PFSK-1 (cell line): Measurements from ENCODE around the gene SURF1.

ENCODE experiments used
- FOXP2 ChIP-seq: optimal IDR thresholded peaks from 2 replicates; pipeline ENCODE3; 2011; ENCODE audit warnings: borderline replicate concordance, control low read depth, inconsistent platforms; ENCODE audit not compliant: insufficient read depth; ENCODE audit errors: extremely low read length, extremely low read depth
- POLR2AphosphoS5 ChIP-seq: IDR thresholded peaks from 2 replicates; pipeline ENCODE4 v1.6.1; 2012; ENCODE audit warnings: low read depth, mild to moderate bottlenecking, control low read depth, low read length, moderate library complexity
- REST ChIP-seq, 2 experiments: IDR thresholded peaks; 2 replicates each; pipeline versions ENCODE4 v1.6.1 to v1.8.0; 2011 to 2012; ENCODE audit warnings: low read depth in 2 of 2, low read length in 2 of 2, control low read depth in 1 of 2, inconsistent platforms in 1 of 2, mild to moderate bottlenecking in 1 of 2, moderate library complexity in 1 of 2; ENCODE audit not compliant: insufficient read depth in 1 of 2
- SIN3A ChIP-seq: IDR thresholded peaks from 2 replicates; pipeline ENCODE4 v1.6.1; 2012; ENCODE audit warnings: mild to moderate bottlenecking, low read length, moderate library complexity, borderline replicate concordance; ENCODE audit not compliant: insufficient read depth
- TAF1 ChIP-seq: IDR thresholded peaks from 2 replicates; pipeline ENCODE4 v1.6.1; 2012; ENCODE audit warnings: low read length, control low read depth, borderline replicate concordance; ENCODE audit not compliant: insufficient read depth

GRCh38 chr9:133402689-133403088 lies 46.4 kb upstream of the SURF1 start:
- TF ChIP-seq SIN3A (no peak), TAF1 (no peak), POLR2AphosphoS5 (no peak), REST (IDR thresholded peaks at IDR 0.05; ENCODE audit: insufficient read depth in 1 of 2, low read depth in 2 of 2, low read length in 2 of 2) (no peak), FOXP2 (no peak)
